Suprapubic skin (tissue), 4 donors: Measurements from ENCODE around the gene PHOX2A.

Experiments
- EP300 ChIP-seq: sonication (generic); formaldehyde crosslinking; IDR thresholded peaks from one replicate; pipeline ENCODE4 v1.6.1; 2017; ENCODE audit warnings: antibody characterized with exemption
- POLR2AphosphoS5 ChIP-seq, 3 donors: sonication (generic); formaldehyde crosslinking; IDR thresholded peaks; one replicate each; pipeline ENCODE4 v1.6.1; 2017; ENCODE audit warnings: antibody characterized with exemption in 3 of 3
- TF ChIP-seq, protein P1 (sequence below), 2 donors: fragments of 200-600 bp in 1 of 2; fragments of 450-650 bp in 1 of 2; sonication (generic) in 1 of 2; IDR thresholded peaks; one replicate each; pipeline ENCODE4 v1.5.1; 2016 to 2019; ENCODE audit warnings: antibody characterized with exemption in 2 of 2, mild to moderate bottlenecking in 1 of 2, moderate library complexity in 1 of 2

DNA sequence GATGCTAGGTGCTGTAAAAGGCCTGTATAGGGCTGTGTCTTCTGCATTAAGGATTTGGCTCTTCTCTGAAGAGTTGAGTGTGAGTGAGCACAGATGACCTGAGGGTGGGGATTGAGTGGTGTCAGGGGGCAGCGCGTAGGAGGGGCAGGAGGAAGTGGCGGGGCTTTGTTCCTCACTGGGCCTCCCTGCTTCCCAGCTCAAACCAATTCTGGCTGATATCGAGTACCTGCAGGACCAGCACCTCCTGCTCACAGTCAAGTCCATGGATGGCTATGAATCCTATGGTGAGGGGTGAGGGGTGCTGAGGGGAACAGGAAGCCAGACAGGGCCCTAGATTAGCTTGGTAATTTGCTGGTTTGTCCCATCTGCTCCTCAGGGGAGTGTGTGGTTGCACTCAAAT lies 9.1 kb downstream of the PHOX2A start:
- TF ChIP-seq, protein P1, sequence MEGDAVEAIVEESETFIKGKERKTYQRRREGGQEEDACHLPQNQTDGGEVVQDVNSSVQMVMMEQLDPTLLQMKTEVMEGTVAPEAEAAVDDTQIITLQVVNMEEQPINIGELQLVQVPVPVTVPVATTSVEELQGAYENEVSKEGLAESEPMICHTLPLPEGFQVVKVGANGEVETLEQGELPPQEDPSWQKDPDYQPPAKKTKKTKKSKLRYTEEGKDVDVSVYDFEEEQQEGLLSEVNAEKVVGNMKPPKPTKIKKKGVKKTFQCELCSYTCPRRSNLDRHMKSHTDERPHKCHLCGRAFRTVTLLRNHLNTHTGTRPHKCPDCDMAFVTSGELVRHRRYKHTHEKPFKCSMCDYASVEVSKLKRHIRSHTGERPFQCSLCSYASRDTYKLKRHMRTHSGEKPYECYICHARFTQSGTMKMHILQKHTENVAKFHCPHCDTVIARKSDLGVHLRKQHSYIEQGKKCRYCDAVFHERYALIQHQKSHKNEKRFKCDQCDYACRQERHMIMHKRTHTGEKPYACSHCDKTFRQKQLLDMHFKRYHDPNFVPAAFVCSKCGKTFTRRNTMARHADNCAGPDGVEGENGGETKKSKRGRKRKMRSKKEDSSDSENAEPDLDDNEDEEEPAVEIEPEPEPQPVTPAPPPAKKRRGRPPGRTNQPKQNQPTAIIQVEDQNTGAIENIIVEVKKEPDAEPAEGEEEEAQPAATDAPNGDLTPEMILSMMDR (IDR thresholded peaks at IDR 0.05), result no peak
- TF ChIP-seq EP300, result no peak
- TF ChIP-seq POLR2AphosphoS5 (IDR thresholded peaks at IDR 0.05), result no peak
